G401.6 (cell line): ENCODE data around the gene PCBP3.

ENCODE experiments used
- FAIRE-seq: peaks from 2 replicates; lab custom pipeline; 2012; peaks lifted over from hg19 to GRCh38; lab: Jason Lieb, UNC

Gene PCBP3

GRCh38 chr21:45753445-45753844 lies 109.9 kb downstream of the PCBP3 start:
- FAIRE-seq, result no peak

GRCh38 chr21:45756029-45756428 lies 112.5 kb downstream of the PCBP3 start:
- FAIRE-seq, result no peak

DNA sequence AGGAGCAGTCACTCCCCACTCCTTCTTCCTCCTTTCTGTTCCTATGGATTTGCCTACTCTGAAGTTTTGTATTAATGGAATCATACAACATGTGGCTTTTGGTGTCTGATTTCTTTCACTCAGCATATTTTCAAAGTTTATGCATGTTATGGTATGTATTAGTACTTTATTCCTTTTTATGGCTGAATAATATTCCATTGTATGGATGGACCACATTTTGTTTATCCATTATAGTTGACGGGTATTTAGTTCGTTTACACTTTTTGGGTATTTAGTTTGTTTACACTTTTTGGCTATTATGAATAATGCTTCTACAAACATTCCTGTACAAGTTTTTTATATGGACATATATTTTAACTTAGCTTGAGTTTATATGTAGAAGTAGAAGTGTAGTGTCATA lies 113.1 kb downstream of the PCBP3 start:
- FAIRE-seq, result no peak

DNA sequence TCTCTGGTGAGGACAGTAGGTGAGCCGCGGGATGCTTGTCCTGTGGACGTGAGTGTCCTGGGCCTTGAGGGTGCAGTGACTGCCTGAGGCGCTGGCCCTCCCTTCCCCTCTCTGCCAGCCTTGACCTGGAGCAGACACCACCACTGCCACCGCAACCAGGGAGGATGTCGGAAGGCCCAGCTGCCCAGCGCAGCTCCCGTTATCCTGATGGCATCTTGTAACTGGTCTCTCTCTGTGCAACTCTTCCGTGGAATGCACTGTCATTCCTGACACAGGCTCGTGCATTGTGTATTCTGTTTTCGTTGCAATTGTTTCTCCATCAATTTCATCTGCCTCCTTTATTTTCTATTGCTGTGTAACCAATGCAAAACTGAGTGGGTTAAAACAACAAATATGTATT lies 118.2 kb downstream of the PCBP3 start:
- no peak for FAIRE-seq

DNA sequence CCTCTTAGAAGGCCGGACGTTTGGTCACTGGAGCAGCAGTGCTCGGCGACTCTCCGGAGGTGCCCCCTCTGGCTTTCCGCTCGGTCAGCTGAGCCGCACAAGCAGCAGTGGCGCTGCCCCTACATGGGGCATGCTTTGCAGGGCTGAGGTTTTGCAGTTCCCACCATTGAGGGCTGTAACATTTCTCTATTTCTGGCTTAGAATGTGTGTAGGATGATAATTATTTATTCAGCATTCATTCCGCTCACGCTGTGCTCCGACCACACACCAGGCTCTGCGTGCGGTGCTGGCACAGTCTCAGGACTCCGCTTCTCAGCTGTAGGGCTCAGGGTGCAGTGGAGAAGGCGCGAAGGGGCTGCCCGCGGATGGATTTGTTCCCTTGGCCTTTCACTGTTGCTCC lies 119.5 kb downstream of the PCBP3 start:
- no peak for FAIRE-seq

GRCh38 chr21:45763506-45763905 lies 120.0 kb downstream of the PCBP3 start:
- FAIRE-seq, result no peak

DNA sequence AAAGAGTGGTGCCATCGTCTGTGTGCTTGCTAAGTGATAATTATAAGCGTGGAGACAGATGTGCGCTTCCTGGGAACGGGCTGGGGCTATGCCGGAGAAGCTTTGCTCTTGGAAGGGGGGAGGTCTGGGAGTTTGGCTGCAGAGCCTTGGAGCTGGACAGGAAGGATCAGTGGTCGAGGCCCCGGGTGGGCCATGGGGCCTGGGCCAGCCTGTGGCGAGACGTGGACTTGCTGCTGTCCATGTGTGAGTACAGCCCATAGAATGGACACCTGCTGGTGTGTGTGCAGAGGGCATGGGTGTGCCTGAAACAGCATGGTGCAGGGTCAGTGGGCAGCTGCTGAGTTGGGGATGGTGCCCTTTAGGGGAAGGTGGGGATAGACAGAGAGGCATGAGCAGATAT lies 121.3 kb downstream of the PCBP3 start:
- FAIRE-seq, result no peak

GRCh38 chr21:45765375-45765774 lies 121.8 kb downstream of the PCBP3 start:
- no peak for FAIRE-seq

- no peak for FAIRE-seq
Observed at GRCh38 chr21:45766055-45766454, 122.5 kb downstream of the PCBP3 start.

- FAIRE-seq, result no peak
Observed at GRCh38 chr21:45766501-45766900, 123.0 kb downstream of the PCBP3 start.

- FAIRE-seq, result no peak
Observed at GRCh38 chr21:45767071-45768006, 123.8 kb downstream of the PCBP3 start.

DNA sequence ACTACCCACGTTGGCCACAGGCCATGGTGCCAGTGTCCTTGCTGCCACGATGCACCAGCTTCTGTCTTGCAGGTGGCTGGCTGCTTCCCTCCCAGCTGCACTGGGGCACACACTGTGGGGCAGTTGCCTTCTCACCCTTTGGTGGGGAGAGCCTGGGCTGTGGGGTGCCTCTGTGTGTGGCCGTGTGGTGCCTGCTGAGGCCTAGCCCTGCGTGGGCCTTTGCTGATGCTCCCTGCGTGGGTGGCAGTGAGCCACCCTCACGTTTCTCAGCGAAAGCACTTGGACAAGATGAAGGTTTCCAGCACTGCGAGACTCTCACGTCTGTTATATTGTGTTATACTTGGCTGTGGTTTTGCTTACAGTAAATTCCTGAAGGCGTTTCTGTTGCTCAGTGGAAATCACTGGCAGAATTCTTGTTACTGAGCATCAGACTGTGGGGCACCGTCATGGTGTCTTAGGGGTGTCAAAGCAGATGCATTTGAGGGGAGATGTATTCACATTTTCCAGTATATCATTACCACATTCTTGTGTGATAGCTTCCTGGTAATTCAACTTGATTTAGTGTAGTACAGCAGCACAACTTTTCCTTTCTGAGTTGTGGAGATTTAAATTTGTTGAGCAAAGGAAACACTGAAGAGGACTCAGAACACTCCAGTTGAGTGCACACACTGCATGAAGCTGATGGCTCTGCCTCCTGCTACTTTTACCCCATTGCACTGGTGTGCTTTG lies 124.7 kb downstream of the PCBP3 start:
- no peak for FAIRE-seq

- FAIRE-seq, result no peak
Observed at GRCh38 chr21:45768740-45769048, 125.2 kb downstream of the PCBP3 start.

GRCh38 chr21:45769294-45769693 lies 125.8 kb downstream of the PCBP3 start:
- FAIRE-seq, result no peak

DNA sequence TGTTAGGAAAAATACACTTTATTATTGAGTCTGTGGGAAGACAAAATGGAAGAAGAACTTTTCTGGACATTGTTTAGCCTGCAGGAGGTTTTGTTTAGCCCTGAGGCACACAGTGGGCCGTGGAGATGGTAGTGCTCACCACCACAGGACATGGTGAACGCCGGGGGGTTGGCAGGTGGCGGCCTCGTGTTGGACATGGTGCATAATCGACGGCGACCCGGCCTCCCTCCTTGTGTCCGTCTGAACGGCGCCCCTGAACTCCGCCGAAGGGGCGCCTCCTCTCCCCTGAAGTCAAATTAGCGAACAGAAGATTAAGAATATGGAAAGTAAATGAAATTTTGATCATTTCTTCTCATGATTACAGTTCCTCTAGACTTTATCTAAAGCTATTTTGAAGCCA lies 126.4 kb downstream of the PCBP3 start:
- no peak for FAIRE-seq

GRCh38 chr21:45772180-45772579 lies 128.7 kb downstream of the PCBP3 start:
- FAIRE-seq, result no peak

DNA sequence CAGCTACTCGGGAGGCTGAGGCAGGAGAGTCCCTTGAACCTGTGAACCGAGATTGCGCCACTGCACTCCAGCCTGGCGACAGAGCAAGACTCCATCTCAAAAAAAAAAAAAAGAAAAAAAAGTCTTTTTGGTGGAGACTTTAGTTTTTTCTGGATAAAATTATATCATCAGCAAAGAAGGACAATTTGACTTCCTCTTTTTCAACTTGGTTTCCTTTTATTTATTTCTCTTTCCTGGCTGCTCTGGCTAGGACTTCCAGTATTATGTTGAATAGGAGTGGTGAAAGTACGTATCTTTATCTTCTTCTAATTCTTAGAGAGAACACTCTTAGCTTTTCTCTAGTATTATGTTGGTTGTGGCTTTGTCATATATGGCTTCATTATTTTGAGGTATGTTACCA lies 130.8 kb downstream of the PCBP3 start:
- no peak for FAIRE-seq

GRCh38 chr21:45776971-45777370 lies 133.4 kb downstream of the PCBP3 start:
- FAIRE-seq, result no peak

DNA sequence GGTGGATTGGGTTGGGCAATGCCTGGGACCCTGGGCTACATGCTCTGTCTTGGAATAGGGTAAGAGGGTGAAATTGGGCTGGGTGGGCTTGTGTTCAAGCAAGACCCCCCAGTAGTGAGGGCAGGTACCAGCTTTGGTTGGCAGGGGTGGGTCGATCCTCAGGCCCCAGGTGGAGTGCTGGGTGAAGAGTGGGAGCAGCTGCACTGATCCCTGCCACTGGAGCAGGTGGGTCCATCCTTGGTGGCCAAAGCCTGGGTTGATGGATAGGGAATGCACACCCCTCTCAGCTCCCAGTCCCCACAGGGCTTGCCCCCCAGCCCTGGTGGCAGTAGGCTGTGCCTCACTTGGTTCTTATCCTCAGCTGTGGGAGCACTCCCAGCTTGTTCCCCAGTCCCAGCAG lies 135.2 kb downstream of the PCBP3 start:
- FAIRE-seq, result no peak

- FAIRE-seq, result no peak
Observed at GRCh38 chr21:45779226-45779625, 135.7 kb downstream of the PCBP3 start.

GRCh38 chr21:45780647-45781046 lies 137.1 kb downstream of the PCBP3 start:
- FAIRE-seq, result no peak

GRCh38 chr21:45781741-45782140 lies 138.2 kb downstream of the PCBP3 start:
- FAIRE-seq, result no peak

GRCh38 chr21:45786660-45787059 lies 143.1 kb downstream of the PCBP3 start:
- no peak for FAIRE-seq

DNA sequence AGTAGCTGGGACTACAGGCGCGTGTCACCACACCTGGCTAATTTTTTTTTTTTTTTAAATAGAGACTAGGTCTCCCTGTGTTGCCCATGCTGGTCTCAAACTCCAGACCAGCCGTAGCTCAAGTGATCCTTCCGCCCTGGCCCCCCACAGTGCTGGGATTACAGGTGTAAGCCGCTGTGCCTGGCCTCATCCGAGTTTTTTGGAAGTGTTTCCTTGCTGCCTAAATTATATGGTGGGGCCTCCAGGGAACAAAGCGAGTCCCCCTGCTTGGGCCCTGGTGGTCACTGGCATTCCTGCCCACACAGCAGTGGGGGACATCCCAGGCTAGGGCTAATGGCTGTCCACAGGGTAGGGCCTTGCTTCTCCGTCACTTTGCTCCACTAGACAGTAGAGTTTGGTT lies 143.8 kb downstream of the PCBP3 start:
- no peak for FAIRE-seq
